Pericardium fibroblast (primary cell): ENCODE data around the gene MPHOSPH6. TPM values are rescaled to one million over a fixed set of nuclear protein-coding genes. Genes with fewer than 3 reads are reported as not detected.

Experiments
- total RNA-seq: library from RNA; depleted of rRNA; stranded (reverse); fragments of >200 nt; gene quantifications from 2 replicates; pipeline ENCODE4 v1.2.3, GENCODE V29; 2015

Gene MPHOSPH6
- total RNA-seq: 5.7 and 11.2 TPM in 2 replicates

GRCh38 chr16:82169861-82170845 lies at the start of gene MPHOSPH6:
Gene MPHOSPH6 (minus strand): TSS chr16:82170224. CDS start chr16:82170175, 49 bp downstream.

Other genes with a start within 250 kb of the MPHOSPH6 start
- under 0.01 TPM in 1 of 2 replicates, not detected in the other for gene SDR42E1, start 158.8 kb downstream of the MPHOSPH6 start, total RNA-seq
- gene HSD17B2, start 135.0 kb downstream of the MPHOSPH6 start, total RNA-seq: not detected in 2 replicates